Omental fat pad (tissue), 4 donors: Measurements from ENCODE around the gene CDT1. TPM values are rescaled to one million over a fixed set of nuclear protein-coding genes. Genes with fewer than 3 reads are reported as not detected.
"Not testable (repeated sequence)": the region's sequence is repeated elsewhere in the genome, so short reads cannot be mapped to it uniquely, and the experiment has no call there.

Experiments used
- ATAC-seq: fragments of 150-250 bp; one replicate; pipeline ENCODE4 v1.9.1; 2016; ENCODE audit warnings: mild to moderate bottlenecking, moderate library complexity; ENCODE audit not compliant: low FRiP score
- DNase-seq: peaks from one replicate; pipeline ENCODE4 v3.0.0-alpha.2; 2019; ENCODE audit warnings: low spot score
- CTCF ChIP-seq, 3 donors: fragments of 450-650 bp; IDR thresholded peaks; one replicate each; pipeline ENCODE4 v1.5.1; 2016 to 2017; ENCODE audit warnings: antibody characterized with exemption in 3 of 3, mild to moderate bottlenecking in 3 of 3, moderate library complexity in 2 of 3
- total RNA-seq, 4 donors: library from RNA; depleted of rRNA; stranded (reverse); fragments of >200 nt; gene quantifications; one replicate each; pipeline ENCODE4 v1.1.0, GENCODE V29; 2016

Gene CDT1
- total RNA-seq, 4 donors from 2014 or later = 0.19 to 3.5 (median 1.6) TPM

GRCh38 chr16:88769617-88770460, 33.8 kb upstream of the CDT1 start:
- DNase-seq (no peak), ATAC-seq (no peak)
- no peak for TF ChIP-seq CTCF (IDR thresholded peaks at IDR 0.05)

DNA sequence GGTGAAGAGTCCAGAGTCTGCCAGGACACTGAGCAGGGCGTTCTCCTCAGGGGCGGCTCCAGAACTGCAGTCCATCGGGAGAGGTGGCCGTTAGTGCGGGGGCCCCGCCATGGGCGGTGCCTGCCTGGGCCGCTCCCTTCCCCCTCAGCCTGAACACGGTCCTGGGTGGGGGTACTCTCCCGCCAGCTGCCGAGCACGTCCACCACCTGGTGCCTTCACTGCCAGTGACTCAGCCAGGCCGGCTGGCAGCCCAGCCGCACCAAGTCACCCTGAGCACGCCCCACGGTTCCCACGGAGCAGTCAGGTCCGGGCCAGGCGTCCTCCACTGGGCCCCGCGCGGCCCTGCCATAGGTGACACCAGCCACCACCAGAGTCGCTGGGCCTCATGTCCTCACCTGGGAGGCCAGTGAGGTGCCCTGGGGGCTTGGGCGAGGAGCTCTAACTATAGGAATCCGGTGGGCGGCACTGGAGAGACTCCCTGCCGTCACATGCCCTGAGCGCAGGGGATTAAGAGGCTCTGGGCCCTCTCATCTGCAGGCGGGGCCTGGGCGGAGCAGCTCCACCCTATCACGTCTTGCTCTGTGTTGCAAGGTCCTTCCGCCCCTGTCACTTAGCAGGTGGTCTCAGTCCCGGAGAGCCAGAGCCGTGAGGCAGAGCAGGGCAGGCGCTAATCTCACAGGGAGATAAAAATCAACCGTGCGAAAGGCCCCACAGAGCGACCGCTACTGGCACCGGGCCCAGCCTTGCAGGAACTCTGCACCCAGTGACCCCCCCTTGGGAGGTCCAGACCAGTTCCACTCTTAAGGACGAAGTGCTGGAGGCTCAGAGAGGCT, 32.9 kb upstream of the CDT1 start:
- TF ChIP-seq CTCF (IDR thresholded peaks at IDR 0.05) = no peak
- DNase-seq (no peak), ATAC-seq (peak; percentile 61)

- DNase-seq = no peak
- no peak for ATAC-seq
- no peak for TF ChIP-seq CTCF (IDR thresholded peaks at IDR 0.05)
These were observed 32.3 kb upstream of the CDT1 start for GRCh38 chr16:88771294-88771772.

GRCh38 chr16:88771781-88772180, 31.8 kb upstream of the CDT1 start:
- not testable (repeated sequence) for DNase-seq, ATAC-seq

DNA sequence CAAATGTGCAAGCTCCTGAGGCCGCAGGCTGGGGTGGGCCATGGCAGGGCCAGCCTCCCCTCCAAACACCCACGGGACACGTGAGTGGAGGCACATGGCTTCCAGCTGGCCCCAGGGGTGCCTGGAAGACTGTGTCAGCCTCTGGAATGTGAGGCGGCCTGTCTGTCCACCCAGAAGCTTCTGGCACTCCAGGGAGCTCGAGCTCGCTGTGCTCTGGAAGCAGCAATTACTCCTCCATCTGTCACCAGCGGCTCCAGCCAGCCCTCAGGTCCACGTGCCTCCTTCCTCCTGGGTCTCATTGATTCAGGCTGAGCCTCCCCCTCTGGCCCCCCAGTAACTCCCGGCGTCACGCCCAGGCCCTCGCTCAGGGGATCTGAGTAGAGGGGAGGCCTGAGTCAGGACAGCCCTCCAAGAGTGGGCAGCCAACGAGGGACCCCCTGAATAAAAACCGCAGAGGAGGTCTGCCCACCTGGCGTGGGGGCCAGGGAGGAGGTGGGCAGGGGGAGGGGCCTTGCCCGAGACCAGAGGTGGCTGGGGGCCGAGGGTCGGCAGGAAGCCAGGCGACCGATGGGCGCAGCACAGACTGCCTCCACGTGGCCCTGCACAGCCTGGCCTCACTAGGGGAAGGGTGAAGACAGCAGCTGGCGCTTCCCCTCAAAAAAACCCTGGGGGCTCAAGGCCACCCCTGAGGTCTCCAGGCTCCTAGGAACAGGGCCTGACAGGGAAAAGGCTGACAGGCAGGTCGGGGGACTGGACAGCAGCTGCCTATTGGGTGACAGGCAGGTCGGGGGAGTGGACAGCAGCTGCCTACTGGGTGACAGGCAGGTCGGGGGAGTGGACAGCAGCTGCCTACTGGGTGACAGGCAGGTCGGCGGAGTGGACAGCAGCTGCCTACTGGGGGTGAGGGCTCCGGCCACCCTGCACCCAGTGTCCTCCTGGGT, 30.4 kb upstream of the CDT1 start:
- ATAC-seq = no peak
- TF ChIP-seq CTCF (IDR thresholded peaks at IDR 0.05) = no peak
- DNase-seq = no peak

GRCh38 chr16:88773812-88774291, 29.7 kb upstream of the CDT1 start:
- no peak for TF ChIP-seq CTCF (IDR thresholded peaks at IDR 0.05)
- ATAC-seq = no peak
- no peak for DNase-seq
